Keratinocyte (primary cell): ENCODE data around the gene CRHBP. TPM values are rescaled to one million over a fixed set of nuclear protein-coding genes. Genes with fewer than 3 reads are reported as not detected.

Source experiments
- DNase-seq: peaks from one replicate; pipeline ENCODE4 v3.0.0-alpha.2; 2011; ENCODE audit warnings: low read depth, missing footprints, low spot score
- FAIRE-seq: peaks from 2 replicates; lab custom pipeline; 2011; peaks lifted over from hg19 to GRCh38; lab: Jason Lieb, UNC
- H2AFZ ChIP-seq: 2 replicates; pipeline ENCODE4 v1.6.0; 2012; ENCODE audit warnings: low read length, control low read depth, inconsistent platforms; ENCODE audit not compliant: control insufficient read depth
- H3K27ac ChIP-seq: 2 replicates; pipeline ENCODE4 v1.5.1; 2011; ENCODE audit warnings: low read length; ENCODE audit not compliant: control insufficient read depth, insufficient read depth
- H3K27me3 ChIP-seq: 3 replicates; pipeline ENCODE4 v1.6.0; 2011; ENCODE audit warnings: low read length; ENCODE audit not compliant: control insufficient read depth, insufficient read depth; ENCODE audit errors: extremely low read depth
- H3K36me3 ChIP-seq, 2 experiments: 2 replicates in 1 of 2; 3 replicates in 1 of 2; pipeline ENCODE4 v1.5.1; 2011; ENCODE audit warnings: low read length in 2 of 2, mild to moderate bottlenecking in 1 of 2; ENCODE audit not compliant: control insufficient read depth in 2 of 2, insufficient read depth in 2 of 2; ENCODE audit errors: extremely low read depth in 1 of 2
- H3K4me1 ChIP-seq: 3 replicates; pipeline ENCODE4 v1.5.1; 2011; ENCODE audit warnings: low read length; ENCODE audit not compliant: control insufficient read depth, insufficient read depth; ENCODE audit errors: extremely low read depth
- H3K4me2 ChIP-seq: 3 replicates; pipeline ENCODE4 v1.6.0; 2011; ENCODE audit warnings: low read depth, low read length; ENCODE audit not compliant: control insufficient read depth, insufficient read depth; ENCODE audit errors: extremely low read depth
- H3K4me3 ChIP-seq, 3 experiments: fragments of 200-600 bp in 1 of 3; sonication (generic) in 1 of 3; 2 replicates in 2 of 3; 3 replicates in 1 of 3; pipeline ENCODE4 v1.5.1; 2011 to 2016; ENCODE audit warnings: low read length in 3 of 3, mild to moderate bottlenecking in 3 of 3, control low read depth in 2 of 3, inconsistent platforms in 1 of 3, low read depth in 1 of 3, mixed read lengths in 1 of 3, mixed run types in 1 of 3, moderate library complexity in 1 of 3; ENCODE audit not compliant: control insufficient read depth in 2 of 3, insufficient read depth in 2 of 3; ENCODE audit errors: extremely low read depth in 1 of 3
- H3K79me2 ChIP-seq: 2 replicates; pipeline ENCODE4 v1.6.0; 2012; ENCODE audit warnings: low read length; ENCODE audit not compliant: control insufficient read depth, insufficient read depth
- H3K9ac ChIP-seq: 3 replicates; pipeline ENCODE4 v1.6.0; 2011; ENCODE audit warnings: low read length; ENCODE audit not compliant: control insufficient read depth, insufficient read depth; ENCODE audit errors: extremely low read depth
- H3K9me1 ChIP-seq: 3 replicates; pipeline ENCODE4 v1.6.0; 2011; ENCODE audit warnings: low read length; ENCODE audit not compliant: control insufficient read depth, insufficient read depth; ENCODE audit errors: extremely low read depth
- H3K9me3 ChIP-seq: 2 replicates; pipeline ENCODE4 v1.5.1; 2012; ENCODE audit warnings: low read depth, low read length; ENCODE audit not compliant: control insufficient read depth
- H4K20me1 ChIP-seq: 3 replicates; pipeline ENCODE4 v1.6.0; 2011; ENCODE audit warnings: low read length; ENCODE audit not compliant: control insufficient read depth, insufficient read depth; ENCODE audit errors: extremely low read depth
- EZH2 ChIP-seq: IDR thresholded peaks from one replicate; pipeline ENCODE4 v1.6.1; 2012; ENCODE audit warnings: inconsistent platforms, mild to moderate bottlenecking, low read length, moderate library complexity
- dilution Hi-C: fragments of 300-500 bp; cut with MboI; formaldehyde crosslinking; loops from one replicate; pipeline ENCODE4 v1.7.0; 2020; ENCODE audit warnings: low sequenced_read_pairs; ENCODE audit not compliant: extremely low pct_ligation_motif_present
- polyA plus RNA-seq, 5 experiments: library from polyadenylated mRNA; depleted of rRNA in 3 of 5; stranded (reverse) in 3 of 5; stranded (forward) in 1 of 5; unstranded in 1 of 5; fragments of >200 nt; gene quantifications; 1 replicate in 1 of 5; 2 replicates in 3 of 5; 3 replicates in 1 of 5; pipeline versions ENCODE4 v1.2.1 to v1.2.3, GENCODE V29; 2011 to 2012; ENCODE audit warnings: missing spikeins in 2 of 5, low read depth in 1 of 5, low replicate concordance in 1 of 5
- TF ChIP-seq, protein P1 (sequence below), 3 experiments: IDR thresholded peaks in 1 of 3; conservative IDR thresholded peaks in 1 of 3; optimal IDR thresholded peaks in 1 of 3; 2 replicates in 2 of 3; 3 replicates in 1 of 3; pipeline versions ENCODE3 to v1.5.1; 2011; ENCODE audit warnings: low read length in 3 of 3, mild to moderate bottlenecking in 3 of 3, moderate library complexity in 2 of 3, control low read depth in 1 of 3, inconsistent platforms in 1 of 3; ENCODE audit not compliant: insufficient read depth in 2 of 3; ENCODE audit errors: extremely low read depth in 1 of 3

The CRHBP gene
- polyA plus RNA-seq, 1 donor (not counting 4 experiments of a cell fraction or from before 2014, with no cell fraction given), result not detected

- no peak for DNase-seq
- Histone ChIP-seq H3K79me2 (no peaks in the 10 kb centered on the region), H3K9me1 (no peaks in the 10 kb centered on the region), H3K27me3 (peaks cover 5% of the 10 kb centered on the region), H4K20me1 (no peaks in the 10 kb centered on the region), H3K36me3 (no peaks in the 10 kb centered on the region), H3K27ac (no peak overlapping the region), H3K4me3 (no peak overlapping the region), H3K9me3 (no peaks in the 10 kb centered on the region), H3K9ac (no peak overlapping the region), H3K4me2 (no peak overlapping the region), H3K4me1 (no peaks in the 10 kb centered on the region), H2AFZ (no peak overlapping the region)
- dilution Hi-C loops, result no loop called here
- TF ChIP-seq, protein P1, sequence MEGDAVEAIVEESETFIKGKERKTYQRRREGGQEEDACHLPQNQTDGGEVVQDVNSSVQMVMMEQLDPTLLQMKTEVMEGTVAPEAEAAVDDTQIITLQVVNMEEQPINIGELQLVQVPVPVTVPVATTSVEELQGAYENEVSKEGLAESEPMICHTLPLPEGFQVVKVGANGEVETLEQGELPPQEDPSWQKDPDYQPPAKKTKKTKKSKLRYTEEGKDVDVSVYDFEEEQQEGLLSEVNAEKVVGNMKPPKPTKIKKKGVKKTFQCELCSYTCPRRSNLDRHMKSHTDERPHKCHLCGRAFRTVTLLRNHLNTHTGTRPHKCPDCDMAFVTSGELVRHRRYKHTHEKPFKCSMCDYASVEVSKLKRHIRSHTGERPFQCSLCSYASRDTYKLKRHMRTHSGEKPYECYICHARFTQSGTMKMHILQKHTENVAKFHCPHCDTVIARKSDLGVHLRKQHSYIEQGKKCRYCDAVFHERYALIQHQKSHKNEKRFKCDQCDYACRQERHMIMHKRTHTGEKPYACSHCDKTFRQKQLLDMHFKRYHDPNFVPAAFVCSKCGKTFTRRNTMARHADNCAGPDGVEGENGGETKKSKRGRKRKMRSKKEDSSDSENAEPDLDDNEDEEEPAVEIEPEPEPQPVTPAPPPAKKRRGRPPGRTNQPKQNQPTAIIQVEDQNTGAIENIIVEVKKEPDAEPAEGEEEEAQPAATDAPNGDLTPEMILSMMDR (optimal IDR thresholded peaks at IDR 0.05 in 1 of 3, IDR thresholded peaks at IDR 0.05 in 1 of 3, conservative IDR thresholded peaks at IDR 0.05 in 1 of 3; ENCODE audit: extremely low read depth in 1 of 3, insufficient read depth in 2 of 3, low read length in 3 of 3), result no peak
- TF ChIP-seq EZH2, result no peak
- FAIRE-seq, result no peak
These were observed 19.8 kb downstream of the CRHBP start for GRCh38 chr5:76972689-76973088.

GRCh38 chr5:76974785-76975184 is 21.9 kb downstream of the CRHBP start:
- H4K20me1 ChIP-seq, result no peaks in the 10 kb centered on the region
- no peaks in the 10 kb centered on the region for H3K4me1 ChIP-seq
- H3K9me1 ChIP-seq, result no peaks in the 10 kb centered on the region
- no peaks in the 10 kb centered on the region for H3K27me3 ChIP-seq
- FAIRE-seq, result no peak
- dilution Hi-C loops, result no loop called here
- H3K9me3 ChIP-seq, result no peaks in the 10 kb centered on the region
- TF ChIP-seq EZH2, result no peak
- TF ChIP-seq, protein P1 (optimal IDR thresholded peaks at IDR 0.05 in 1 of 3, IDR thresholded peaks at IDR 0.05 in 1 of 3, conservative IDR thresholded peaks at IDR 0.05 in 1 of 3; ENCODE audit: extremely low read depth in 1 of 3, insufficient read depth in 2 of 3, low read length in 3 of 3), result no peak
- H2AFZ ChIP-seq, result no peak overlapping the region
- H3K79me2 ChIP-seq, result no peaks in the 10 kb centered on the region
- no peaks in the 10 kb centered on the region for H3K36me3 ChIP-seq
- H3K4me3 ChIP-seq, result no peak overlapping the region
- no peak overlapping the region for H3K4me2 ChIP-seq
- H3K27ac ChIP-seq, result no peak overlapping the region
- no peak for DNase-seq
- H3K9ac ChIP-seq, result no peak overlapping the region
